ENCODE measurements around the gene ARHGAP24.

ARHGAP24 gene

DNA sequence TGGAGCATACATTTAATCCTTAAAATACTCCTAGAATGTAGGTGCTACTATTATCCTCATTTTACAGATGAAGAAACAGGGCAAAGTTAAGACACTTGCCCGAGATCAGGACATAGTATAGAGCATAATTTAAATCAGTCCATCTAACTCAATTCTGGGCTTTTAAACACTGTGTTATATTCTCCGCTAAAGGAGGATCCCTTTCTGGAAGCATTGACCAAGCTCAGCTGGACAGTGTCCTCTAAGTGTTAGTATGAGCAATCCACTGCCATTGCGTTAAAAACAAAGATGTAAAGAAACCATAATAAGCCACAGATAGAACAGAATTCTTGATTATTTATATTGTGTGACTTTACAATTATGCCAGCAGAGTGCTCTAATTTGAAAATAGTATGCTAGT is 207.0 kb downstream of the ARHGAP24 start:
- Histone ChIP-seq H3K27ac (ENCODE audit: low read length) (peak overlapping the region; percentile 2), H3K27me3 (ENCODE audit: low read depth, low read length) (no peaks in the 10 kb centered on the region), H3K36me3 (ENCODE audit: control insufficient read depth in 1 of 2, insufficient read depth in 2 of 2, low read length in 2 of 2) (no peaks in the 10 kb centered on the region), H3K4me3 (ENCODE audit: low read depth in 1 of 2, low read length in 2 of 2) (no peak overlapping the region), H3K4me1 (ENCODE audit: control insufficient read depth in 1 of 2, insufficient read depth in 2 of 2, low read length in 2 of 2) (peaks cover 0 to 4% of the 10 kb centered on the region in 2 donors), H3K9me3 (ENCODE audit: control insufficient read depth in 1 of 2, low read length in 2 of 2) (no peaks in the 10 kb centered on the region)

DNA sequence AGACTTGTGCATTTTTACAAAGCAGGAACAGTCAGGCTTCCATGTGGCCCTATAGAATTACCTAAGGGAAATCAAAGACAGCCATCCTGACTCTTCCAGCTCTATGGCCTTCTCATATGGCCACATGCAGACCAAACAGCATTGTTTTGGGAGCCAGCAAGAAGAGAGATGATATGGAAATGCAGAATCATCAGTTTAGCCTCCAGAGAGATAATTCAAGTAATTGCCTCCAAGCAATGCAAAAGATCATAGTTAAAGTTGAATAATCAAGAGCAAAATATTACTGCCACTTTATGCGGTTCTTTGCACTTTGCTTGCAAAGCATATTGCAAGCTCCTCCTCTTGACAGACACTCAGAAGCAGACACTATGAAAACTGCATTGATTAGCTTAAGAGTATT is 207.4 kb downstream of the ARHGAP24 start:
- Histone ChIP-seq H3K4me1 (ENCODE audit: control insufficient read depth in 1 of 2, insufficient read depth in 2 of 2, low read length in 2 of 2) (no peaks in the 10 kb centered on the region), H3K27me3 (ENCODE audit: low read depth, low read length) (no peaks in the 10 kb centered on the region), H3K4me3 (ENCODE audit: low read depth in 1 of 2, low read length in 2 of 2) (no peak overlapping the region), H3K36me3 (ENCODE audit: control insufficient read depth in 1 of 2, insufficient read depth in 2 of 2, low read length in 2 of 2) (no peaks in the 10 kb centered on the region), H3K27ac (ENCODE audit: low read length) (peak overlapping the region; percentile 2), H3K9me3 (ENCODE audit: control insufficient read depth in 1 of 2, low read length in 2 of 2) (no peaks in the 10 kb centered on the region)

DNA sequence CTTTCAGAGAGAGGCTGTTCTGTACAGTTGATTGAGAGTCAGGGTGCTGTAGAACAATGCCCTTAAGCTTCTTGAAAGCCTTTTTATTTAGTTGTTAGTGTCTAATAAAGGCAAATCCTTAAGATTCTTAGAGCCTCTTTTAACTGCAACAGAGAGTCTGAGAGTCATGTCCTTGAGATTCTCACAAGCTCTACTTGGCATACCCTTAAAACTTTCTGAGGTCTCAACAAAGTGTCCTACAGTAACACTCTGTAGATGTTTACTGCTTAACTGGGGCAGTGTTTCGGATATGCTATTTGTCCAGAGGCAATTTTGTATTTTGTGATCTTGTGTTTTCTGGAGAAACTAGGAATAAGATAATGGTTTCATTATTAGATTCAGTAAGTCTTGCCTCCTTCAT is 209.7 kb downstream of the ARHGAP24 start:
- H3K9me3 ChIP-seq (ENCODE audit: control insufficient read depth in 1 of 2, low read length in 2 of 2), result no peaks in the 10 kb centered on the region
- H3K27ac ChIP-seq (ENCODE audit: low read length), result no peak overlapping the region
- no peaks in the 10 kb centered on the region for H3K4me1 ChIP-seq (ENCODE audit: control insufficient read depth in 1 of 2, insufficient read depth in 2 of 2, low read length in 2 of 2)
- no peaks in the 10 kb centered on the region for H3K27me3 ChIP-seq (ENCODE audit: low read depth, low read length)
- H3K4me3 ChIP-seq (ENCODE audit: low read depth in 1 of 2, low read length in 2 of 2), result no peak overlapping the region
- no peaks in the 10 kb centered on the region for H3K36me3 ChIP-seq (ENCODE audit: control insufficient read depth in 1 of 2, insufficient read depth in 2 of 2, low read length in 2 of 2)

DNA sequence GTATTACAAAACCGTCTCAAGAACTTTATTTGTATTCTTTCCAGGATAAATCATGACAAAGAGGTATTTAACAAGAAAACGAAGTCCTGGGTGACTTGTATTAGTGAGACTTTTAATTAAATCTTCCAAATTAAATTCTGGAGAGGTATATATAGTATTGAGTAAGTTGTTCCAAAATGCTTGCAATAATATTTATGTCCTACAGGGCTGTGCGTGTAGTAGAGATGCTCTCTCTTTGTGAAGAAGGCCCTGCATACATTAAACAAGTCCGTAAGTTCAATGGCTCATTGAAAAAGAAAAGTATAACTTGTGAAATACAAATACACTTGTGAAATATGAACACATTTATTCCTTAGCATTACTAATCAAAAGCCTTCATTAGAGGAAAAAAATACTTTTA is 211.4 kb downstream of the ARHGAP24 start:
- no peaks in the 10 kb centered on the region for H3K9me3 ChIP-seq (ENCODE audit: control insufficient read depth in 1 of 2, low read length in 2 of 2)
- H3K4me3 ChIP-seq (ENCODE audit: low read depth in 1 of 2, low read length in 2 of 2), result no peak overlapping the region
- no peak overlapping the region for H3K27ac ChIP-seq (ENCODE audit: low read length)
- H3K4me1 ChIP-seq (ENCODE audit: control insufficient read depth in 1 of 2, insufficient read depth in 2 of 2, low read length in 2 of 2), result no peaks in the 10 kb centered on the region
- no peaks in the 10 kb centered on the region for H3K36me3 ChIP-seq (ENCODE audit: control insufficient read depth in 1 of 2, insufficient read depth in 2 of 2, low read length in 2 of 2)
- no peaks in the 10 kb centered on the region for H3K27me3 ChIP-seq (ENCODE audit: low read depth, low read length)

GRCh38 chr4:85688055-85688740 is 213.2 kb downstream of the ARHGAP24 start:
- Histone ChIP-seq H3K9me3 (ENCODE audit: control insufficient read depth in 1 of 2, low read length in 2 of 2) (no peaks in the 10 kb centered on the region), H3K27me3 (ENCODE audit: low read depth, low read length) (no peaks in the 10 kb centered on the region), H3K36me3 (ENCODE audit: control insufficient read depth in 1 of 2, insufficient read depth in 2 of 2, low read length in 2 of 2) (no peaks in the 10 kb centered on the region), H3K4me1 (ENCODE audit: control insufficient read depth in 1 of 2, insufficient read depth in 2 of 2, low read length in 2 of 2) (no peaks in the 10 kb centered on the region), H3K4me3 (ENCODE audit: low read depth in 1 of 2, low read length in 2 of 2) (no peak overlapping the region), H3K27ac (ENCODE audit: low read length) (no peak overlapping the region)

DNA sequence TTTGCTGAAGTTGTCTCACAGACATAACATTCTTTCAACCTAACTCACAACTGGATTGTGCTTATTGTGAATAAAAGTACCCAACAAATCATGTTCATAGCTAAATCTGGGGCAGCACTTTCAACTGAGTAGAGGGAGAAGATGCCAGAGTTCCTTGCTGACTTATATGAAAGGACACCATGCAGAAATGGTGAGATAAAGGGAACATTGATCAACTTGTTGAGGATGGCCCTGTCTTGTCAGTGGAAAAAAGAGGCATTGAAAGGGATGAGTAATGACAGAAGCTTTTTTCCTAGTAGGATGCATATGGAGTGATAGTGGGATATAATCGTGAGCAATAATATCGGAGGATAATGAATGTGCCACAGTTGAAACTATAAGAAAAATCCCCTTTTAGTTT is 221.7 kb downstream of the ARHGAP24 start:
- Histone ChIP-seq H3K27ac (ENCODE audit: low read length) (no peak overlapping the region), H3K27me3 (ENCODE audit: low read depth, low read length) (no peaks in the 10 kb centered on the region), H3K36me3 (ENCODE audit: control insufficient read depth in 1 of 2, insufficient read depth in 2 of 2, low read length in 2 of 2) (no peaks in the 10 kb centered on the region), H3K4me1 (ENCODE audit: control insufficient read depth in 1 of 2, insufficient read depth in 2 of 2, low read length in 2 of 2) (no peaks in the 10 kb centered on the region), H3K4me3 (ENCODE audit: low read depth in 1 of 2, low read length in 2 of 2) (no peak overlapping the region), H3K9me3 (ENCODE audit: control insufficient read depth in 1 of 2, low read length in 2 of 2) (no peaks in the 10 kb centered on the region)

DNA sequence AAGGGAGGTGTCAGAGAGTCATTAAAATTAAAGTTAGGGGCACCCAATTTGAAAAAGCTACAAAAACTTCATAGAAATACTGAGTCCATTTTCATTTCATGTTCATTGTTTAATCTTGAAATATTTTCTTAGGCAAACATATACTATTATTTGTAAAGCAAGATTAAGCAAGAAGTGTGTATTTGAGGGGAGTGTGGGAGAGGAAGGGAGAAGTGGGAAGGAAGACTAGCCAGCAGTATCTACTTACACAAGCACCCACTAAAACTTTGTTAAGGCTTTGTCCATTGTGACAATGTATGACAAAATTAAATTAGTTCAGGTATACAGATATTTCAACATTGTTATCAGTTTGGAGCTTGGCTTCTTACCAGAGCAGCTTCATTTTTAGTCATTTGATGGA is 222.9 kb downstream of the ARHGAP24 start:
- Histone ChIP-seq H3K9me3 (ENCODE audit: control insufficient read depth in 1 of 2, low read length in 2 of 2) (no peaks in the 10 kb centered on the region), H3K4me1 (ENCODE audit: control insufficient read depth in 1 of 2, insufficient read depth in 2 of 2, low read length in 2 of 2) (no peaks in the 10 kb centered on the region), H3K36me3 (ENCODE audit: control insufficient read depth in 1 of 2, insufficient read depth in 2 of 2, low read length in 2 of 2) (no peaks in the 10 kb centered on the region), H3K27ac (ENCODE audit: low read length) (no peak overlapping the region), H3K4me3 (ENCODE audit: low read depth in 1 of 2, low read length in 2 of 2) (no peak overlapping the region), H3K27me3 (ENCODE audit: low read depth, low read length) (no peaks in the 10 kb centered on the region)

DNA sequence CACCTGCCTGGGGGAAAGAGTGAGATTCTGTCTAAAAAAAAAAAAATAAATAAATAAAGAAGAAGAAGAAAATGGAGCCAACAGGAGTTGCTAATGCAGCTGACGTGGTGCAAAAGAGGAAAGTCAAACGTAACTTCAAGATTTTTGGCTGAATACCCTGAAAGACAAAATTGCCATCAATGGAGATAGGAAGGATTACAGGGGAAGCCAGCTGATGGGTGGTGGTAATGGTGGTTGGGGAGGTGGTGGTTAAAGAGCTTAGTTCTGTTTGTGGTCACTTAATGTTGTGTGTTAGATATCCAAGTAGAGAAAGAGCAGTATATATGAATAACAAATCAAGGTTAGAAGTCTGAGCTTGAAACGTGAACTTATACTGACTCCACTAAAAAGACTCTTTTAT is 225.4 kb downstream of the ARHGAP24 start:
- H3K4me1 ChIP-seq (ENCODE audit: control insufficient read depth in 1 of 2, insufficient read depth in 2 of 2, low read length in 2 of 2), result no peaks in the 10 kb centered on the region
- H3K27ac ChIP-seq (ENCODE audit: low read length), result no peak overlapping the region
- H3K9me3 ChIP-seq (ENCODE audit: control insufficient read depth in 1 of 2, low read length in 2 of 2), result no peaks in the 10 kb centered on the region
- H3K27me3 ChIP-seq (ENCODE audit: low read depth, low read length), result no peaks in the 10 kb centered on the region
- H3K4me3 ChIP-seq (ENCODE audit: low read depth in 1 of 2, low read length in 2 of 2), result no peak overlapping the region
- no peaks in the 10 kb centered on the region for H3K36me3 ChIP-seq (ENCODE audit: control insufficient read depth in 1 of 2, insufficient read depth in 2 of 2, low read length in 2 of 2)

DNA sequence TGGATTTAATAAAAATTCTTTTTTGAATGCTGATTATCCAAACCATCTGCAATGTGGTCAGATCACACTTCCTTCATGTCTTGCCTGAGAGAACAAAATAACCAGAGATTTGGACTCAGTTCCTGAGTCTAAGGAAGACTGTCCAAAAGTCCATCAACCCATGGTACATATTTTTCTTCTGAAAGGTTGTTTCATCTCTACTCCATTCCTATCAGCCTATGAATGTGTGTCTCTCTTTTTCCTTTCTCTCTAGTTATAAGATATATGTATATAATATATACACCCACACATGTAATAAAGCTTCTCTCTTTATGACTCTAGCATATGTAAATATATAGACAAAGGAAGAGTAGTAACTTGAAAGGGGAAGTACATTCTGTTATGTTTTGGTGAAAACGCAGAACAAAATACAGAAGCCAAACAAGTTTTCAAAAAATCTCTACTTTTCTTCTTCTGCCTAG is 226.9 kb downstream of the ARHGAP24 start:
- no peaks in the 10 kb centered on the region for H3K27me3 ChIP-seq (ENCODE audit: low read depth, low read length)
- H3K4me3 ChIP-seq (ENCODE audit: low read depth in 1 of 2, low read length in 2 of 2), result no peak overlapping the region
- H3K4me1 ChIP-seq (ENCODE audit: control insufficient read depth in 1 of 2, insufficient read depth in 2 of 2, low read length in 2 of 2), result no peaks in the 10 kb centered on the region
- H3K36me3 ChIP-seq (ENCODE audit: control insufficient read depth in 1 of 2, insufficient read depth in 2 of 2, low read length in 2 of 2), result no peaks in the 10 kb centered on the region
- peak overlapping the region; percentile 39 for H3K27ac ChIP-seq (ENCODE audit: low read length)
- no peaks in the 10 kb centered on the region for H3K9me3 ChIP-seq (ENCODE audit: control insufficient read depth in 1 of 2, low read length in 2 of 2)

- no peaks in the 10 kb centered on the region for H3K36me3 ChIP-seq (ENCODE audit: control insufficient read depth in 1 of 2, insufficient read depth in 2 of 2, low read length in 2 of 2)
- H3K4me1 ChIP-seq (ENCODE audit: control insufficient read depth in 1 of 2, insufficient read depth in 2 of 2, low read length in 2 of 2), result no peaks in the 10 kb centered on the region
- H3K27ac ChIP-seq (ENCODE audit: low read length), result no peak overlapping the region
- H3K27me3 ChIP-seq (ENCODE audit: low read depth, low read length), result no peaks in the 10 kb centered on the region
- no peak overlapping the region for H3K4me3 ChIP-seq (ENCODE audit: low read depth in 1 of 2, low read length in 2 of 2)
- no peaks in the 10 kb centered on the region for H3K9me3 ChIP-seq (ENCODE audit: control insufficient read depth in 1 of 2, low read length in 2 of 2)
Measured at GRCh38 chr4:85703096-85703495, 228.1 kb downstream of the ARHGAP24 start.

DNA sequence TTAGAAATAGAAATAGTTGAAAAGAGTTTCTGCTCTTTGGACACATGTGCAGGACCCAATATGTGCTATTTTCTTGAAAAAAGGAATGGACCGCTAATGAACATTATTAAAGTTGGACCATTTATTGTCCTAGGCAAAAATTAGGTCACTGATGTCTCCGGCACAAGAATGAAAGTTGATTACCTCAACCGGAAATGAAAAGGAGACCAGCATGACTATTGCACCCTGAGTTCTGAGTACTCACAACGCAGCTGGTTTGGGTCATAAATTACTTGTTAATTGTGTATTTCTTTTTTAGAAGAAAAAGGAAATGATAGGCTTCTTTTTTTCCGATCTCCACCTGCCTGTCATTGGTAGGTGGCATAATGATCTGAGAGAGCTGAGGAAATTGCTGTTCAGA is 232.7 kb downstream of the ARHGAP24 start:
- Histone ChIP-seq H3K27me3 (ENCODE audit: low read depth, low read length) (no peaks in the 10 kb centered on the region), H3K36me3 (ENCODE audit: control insufficient read depth in 1 of 2, insufficient read depth in 2 of 2, low read length in 2 of 2) (no peaks in the 10 kb centered on the region), H3K27ac (ENCODE audit: low read length) (no peak overlapping the region), H3K4me3 (ENCODE audit: low read depth in 1 of 2, low read length in 2 of 2) (peak overlapping the region in 1 of 2 donors; percentile 4), H3K9me3 (ENCODE audit: control insufficient read depth in 1 of 2, low read length in 2 of 2) (no peaks in the 10 kb centered on the region), H3K4me1 (ENCODE audit: control insufficient read depth in 1 of 2, insufficient read depth in 2 of 2, low read length in 2 of 2) (no peaks in the 10 kb centered on the region)

DNA sequence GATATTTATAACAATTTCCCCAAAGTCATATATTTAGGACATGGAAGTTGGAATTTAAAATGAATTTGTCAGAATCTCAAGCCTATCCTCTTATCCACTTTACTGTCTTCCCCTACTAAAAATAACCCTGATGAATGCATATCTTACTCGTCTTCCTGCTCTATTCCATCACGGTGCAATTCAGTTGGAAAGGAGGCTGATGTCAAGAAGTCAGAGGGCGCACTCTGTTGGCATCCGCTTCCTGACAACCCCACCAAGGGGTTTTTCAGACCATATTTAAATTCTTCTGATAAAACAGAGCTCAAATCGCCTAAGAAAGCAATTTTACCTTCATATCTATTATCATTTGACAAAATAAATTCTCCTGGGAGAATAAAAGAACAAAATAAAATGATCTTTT is 233.5 kb downstream of the ARHGAP24 start:
- Histone ChIP-seq H3K27ac (ENCODE audit: low read length) (no peak overlapping the region), H3K27me3 (ENCODE audit: low read depth, low read length) (no peaks in the 10 kb centered on the region), H3K4me3 (ENCODE audit: low read depth in 1 of 2, low read length in 2 of 2) (no peak overlapping the region), H3K4me1 (ENCODE audit: control insufficient read depth in 1 of 2, insufficient read depth in 2 of 2, low read length in 2 of 2) (no peaks in the 10 kb centered on the region), H3K36me3 (ENCODE audit: control insufficient read depth in 1 of 2, insufficient read depth in 2 of 2, low read length in 2 of 2) (no peaks in the 10 kb centered on the region), H3K9me3 (ENCODE audit: control insufficient read depth in 1 of 2, low read length in 2 of 2) (no peaks in the 10 kb centered on the region)
